Ascending aorta (tissue), 2 donors: ENCODE results near the gene DRC1. TPM values are rescaled to one million over a fixed set of nuclear protein-coding genes. Genes with fewer than 3 reads are reported as not detected.

Source experiments
- DNase-seq, 2 donors: peaks; one replicate each; pipeline ENCODE4 v3.0.0-alpha.2; 2019; ENCODE audit warnings: low spot score in 2 of 2
- H3K27ac ChIP-seq, 2 donors: fragments of 200-600 bp; sonication (generic); one replicate each; pipeline ENCODE4 v1.5.1; 2016 to 2017; ENCODE audit warnings: mild to moderate bottlenecking in 1 of 2
- H3K27me3 ChIP-seq: fragments of 200-600 bp; sonication (generic); one replicate; pipeline ENCODE4 v1.5.1; 2017
- H3K36me3 ChIP-seq, 2 donors: fragments of 200-600 bp; sonication (generic); one replicate each; pipeline ENCODE4 v1.5.1; 2016
- H3K4me1 ChIP-seq, 2 donors: fragments of 200-600 bp; sonication (generic); one replicate each; pipeline ENCODE4 v1.5.1; 2016 to 2017; ENCODE audit warnings: mild to moderate bottlenecking in 1 of 2
- H3K4me3 ChIP-seq, 2 donors: fragments of 200-600 bp; sonication (generic); one replicate each; pipeline ENCODE4 v1.5.1; 2016 to 2017; ENCODE audit warnings: mild to moderate bottlenecking in 1 of 2
- H3K9me3 ChIP-seq, 2 donors: fragments of 200-600 bp; sonication (generic); one replicate each; pipeline ENCODE4 v1.5.1; 2016
- intact Hi-C: fragments of 100-400 bp; cut with DNase I; formaldehyde crosslinking; loops from one replicate; pipeline ENCODE4 v1.15.1; 2023
- total RNA-seq: library from RNA; depleted of rRNA; stranded (reverse); fragments of >200 nt; gene quantifications from one replicate; pipeline ENCODE4 v1.1.0, GENCODE V29; 2016
- TF ChIP-seq, protein P1 (sequence below), 3 experiments: fragments of 200-600 bp in 2 of 3; fragments of 450-650 bp in 1 of 3; sonication (generic) in 2 of 3; IDR thresholded peaks; one replicate each; pipeline ENCODE4 v1.5.1; 2016 to 2019; ENCODE audit warnings: antibody characterized with exemption in 3 of 3, mild to moderate bottlenecking in 1 of 3, moderate library complexity in 1 of 3

Gene DRC1
- total RNA-seq, 1 donor from 2014 or later: not detected

DNA sequence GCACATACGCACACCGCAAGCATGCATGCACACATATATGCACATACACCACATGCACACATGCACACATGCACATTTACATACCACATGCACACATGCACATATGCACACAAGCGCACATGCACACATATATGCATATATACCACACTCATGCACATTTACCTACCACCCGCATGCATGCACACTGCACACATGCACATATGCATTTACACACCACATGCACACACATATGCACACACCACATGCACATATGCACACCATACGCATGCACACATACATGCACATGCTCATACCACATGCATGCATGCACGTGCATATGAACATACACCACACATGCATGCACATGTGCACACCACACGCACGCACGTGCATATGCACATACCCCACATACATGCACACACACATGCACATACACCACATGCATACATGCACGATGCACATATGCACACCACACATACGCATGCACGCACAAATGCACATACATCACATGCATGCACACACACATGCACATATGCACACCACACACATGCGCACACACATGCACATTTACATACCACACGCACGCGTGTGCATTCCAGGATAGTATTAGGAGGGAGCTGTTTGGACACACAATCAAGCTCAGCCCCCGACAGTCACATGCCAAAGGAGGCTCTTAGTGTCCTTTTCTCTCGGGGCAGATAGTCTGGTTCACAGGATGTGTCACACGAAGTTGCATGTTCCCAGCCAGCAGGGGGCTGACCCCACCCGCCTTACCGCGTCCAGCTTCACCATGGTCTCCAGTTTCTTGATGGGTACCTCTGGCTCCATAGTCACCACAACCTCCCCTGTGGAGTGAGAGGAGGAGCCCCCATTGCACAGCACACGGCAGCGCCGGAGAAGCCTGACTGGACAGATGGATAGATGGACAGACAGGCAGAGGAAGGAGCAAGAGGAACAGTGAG, 70.3 kb downstream of the DRC1 start:
- TF ChIP-seq, protein P1, sequence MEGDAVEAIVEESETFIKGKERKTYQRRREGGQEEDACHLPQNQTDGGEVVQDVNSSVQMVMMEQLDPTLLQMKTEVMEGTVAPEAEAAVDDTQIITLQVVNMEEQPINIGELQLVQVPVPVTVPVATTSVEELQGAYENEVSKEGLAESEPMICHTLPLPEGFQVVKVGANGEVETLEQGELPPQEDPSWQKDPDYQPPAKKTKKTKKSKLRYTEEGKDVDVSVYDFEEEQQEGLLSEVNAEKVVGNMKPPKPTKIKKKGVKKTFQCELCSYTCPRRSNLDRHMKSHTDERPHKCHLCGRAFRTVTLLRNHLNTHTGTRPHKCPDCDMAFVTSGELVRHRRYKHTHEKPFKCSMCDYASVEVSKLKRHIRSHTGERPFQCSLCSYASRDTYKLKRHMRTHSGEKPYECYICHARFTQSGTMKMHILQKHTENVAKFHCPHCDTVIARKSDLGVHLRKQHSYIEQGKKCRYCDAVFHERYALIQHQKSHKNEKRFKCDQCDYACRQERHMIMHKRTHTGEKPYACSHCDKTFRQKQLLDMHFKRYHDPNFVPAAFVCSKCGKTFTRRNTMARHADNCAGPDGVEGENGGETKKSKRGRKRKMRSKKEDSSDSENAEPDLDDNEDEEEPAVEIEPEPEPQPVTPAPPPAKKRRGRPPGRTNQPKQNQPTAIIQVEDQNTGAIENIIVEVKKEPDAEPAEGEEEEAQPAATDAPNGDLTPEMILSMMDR (IDR thresholded peaks at IDR 0.05): no peak
- H3K27ac ChIP-seq: no peak overlapping the region
- H3K27me3 ChIP-seq: no peaks in the 10 kb centered on the region
- peaks cover 3% of the 10 kb centered on the region in 2 donors for H3K9me3 ChIP-seq
- no peaks in the 10 kb centered on the region for H3K4me1 ChIP-seq
- intact Hi-C loops: no loop called here
- no peak for DNase-seq
- H3K4me3 ChIP-seq: no peak overlapping the region
- no peaks in the 10 kb centered on the region for H3K36me3 ChIP-seq

DNA sequence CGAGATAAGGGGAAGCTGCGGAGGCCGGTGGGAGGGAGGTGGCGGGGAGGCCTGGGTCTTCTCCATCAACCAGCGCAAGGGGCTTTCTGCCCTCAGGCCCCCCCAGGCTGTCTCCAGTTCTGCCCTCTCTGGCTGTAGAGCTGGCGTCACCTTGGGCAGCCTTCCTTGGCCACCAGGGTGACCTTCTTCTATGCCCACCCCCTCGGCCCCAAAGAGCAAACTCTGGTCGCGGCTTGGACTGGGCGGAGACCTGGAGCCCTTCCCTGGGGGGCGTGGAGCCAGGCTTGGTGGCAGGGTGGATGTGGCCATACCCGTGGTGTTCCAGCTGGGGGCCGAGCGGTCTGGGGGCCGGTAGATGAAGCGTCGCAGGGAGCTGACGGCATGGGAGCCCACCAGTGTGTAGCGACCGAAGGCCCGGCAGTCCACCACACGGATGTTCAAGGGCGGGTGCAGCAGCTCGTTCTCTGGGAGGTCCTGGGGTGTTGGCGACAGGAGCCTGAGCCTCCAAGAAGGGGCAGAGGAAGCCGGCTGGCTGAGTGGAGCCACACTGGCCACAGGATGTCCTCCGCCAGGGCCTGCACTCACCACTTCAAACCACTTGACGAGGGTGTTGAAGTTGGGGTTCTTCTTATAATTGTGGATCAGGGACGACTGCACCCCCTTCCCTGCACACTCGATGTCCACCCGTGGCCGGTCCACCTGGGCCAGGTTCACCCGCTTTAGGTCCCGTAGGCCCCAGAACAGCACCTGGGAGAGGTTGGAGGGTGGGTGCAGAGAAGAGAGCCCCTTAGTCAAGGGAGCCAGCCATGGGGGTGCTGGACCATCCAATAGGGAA, 71.3 kb downstream of the DRC1 start:
- DNase-seq: no peak
- intact Hi-C loops: no loop called here
- Histone ChIP-seq H3K27ac (no peak overlapping the region), H3K9me3 (peaks cover 3% of the 10 kb centered on the region in 2 donors), H3K4me1 (no peaks in the 10 kb centered on the region), H3K36me3 (no peaks in the 10 kb centered on the region), H3K27me3 (no peaks in the 10 kb centered on the region), H3K4me3 (no peak overlapping the region)
- TF ChIP-seq, protein P1 (IDR thresholded peaks at IDR 0.05): no peak

DNA sequence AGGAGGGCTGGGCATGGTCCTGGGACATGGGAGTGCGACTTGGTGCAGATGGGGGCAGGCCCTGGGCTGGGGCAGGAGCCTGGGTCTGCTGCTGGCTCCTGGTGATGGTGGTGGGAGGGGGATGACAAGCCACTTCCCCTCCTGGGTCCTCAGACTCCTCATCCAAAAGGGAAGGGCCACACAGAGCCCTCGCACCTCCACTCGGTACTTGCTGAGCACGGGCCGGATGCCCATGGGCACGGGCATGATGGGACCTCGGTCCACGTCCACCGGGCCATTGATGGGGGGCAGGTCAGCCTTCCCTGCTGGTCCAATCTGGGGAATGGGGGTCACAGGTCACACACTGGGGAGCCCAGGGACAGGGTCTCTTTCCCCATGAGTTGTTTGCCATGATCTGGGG, 72.1 kb downstream of the DRC1 start:
- H3K9me3 ChIP-seq: peaks cover 3% of the 10 kb centered on the region in 2 donors
- H3K4me1 ChIP-seq: no peaks in the 10 kb centered on the region
- TF ChIP-seq, protein P1 (IDR thresholded peaks at IDR 0.05): no peak
- intact Hi-C loops: no loop called here
- DNase-seq: no peak
- H3K36me3 ChIP-seq: no peaks in the 10 kb centered on the region
- no peak overlapping the region for H3K27ac ChIP-seq
- no peak overlapping the region for H3K4me3 ChIP-seq
- no peaks in the 10 kb centered on the region for H3K27me3 ChIP-seq

DNA sequence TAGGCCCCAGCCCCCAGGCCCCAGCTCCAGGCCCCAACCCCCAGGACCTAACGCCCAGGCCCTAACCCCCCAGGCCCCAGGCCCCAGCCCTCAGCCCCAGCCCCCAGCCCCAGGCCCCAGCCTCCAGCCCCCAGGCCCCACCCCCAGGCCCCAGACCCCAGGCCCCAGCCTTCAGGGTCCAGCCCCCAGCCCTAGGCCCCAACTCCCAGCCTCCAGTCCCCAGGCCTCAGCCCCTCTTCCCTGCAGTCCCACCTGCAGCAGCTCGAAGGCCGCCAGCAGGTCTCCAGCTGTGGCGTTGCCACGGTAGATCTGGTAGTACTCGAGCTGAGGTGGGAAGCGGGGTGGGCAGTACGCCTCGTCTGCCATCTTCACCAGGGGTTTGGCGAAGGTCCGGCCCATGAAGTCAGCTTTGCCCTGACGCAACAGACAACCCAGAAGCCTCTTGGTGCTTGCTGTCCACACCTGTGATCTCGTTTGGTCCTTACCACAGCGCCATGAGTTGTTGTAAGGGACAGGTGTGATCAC, 72.6 kb downstream of the DRC1 start:
- Histone ChIP-seq H3K27me3 (no peaks in the 10 kb centered on the region), H3K9me3 (peaks cover under 1% of the 10 kb centered on the region in 2 donors), H3K4me1 (no peaks in the 10 kb centered on the region), H3K27ac (no peak overlapping the region), H3K4me3 (no peak overlapping the region), H3K36me3 (no peaks in the 10 kb centered on the region)
- no peak for DNase-seq
- TF ChIP-seq, protein P1 (IDR thresholded peaks at IDR 0.05): no peak
- intact Hi-C loops: no loop called here

DNA sequence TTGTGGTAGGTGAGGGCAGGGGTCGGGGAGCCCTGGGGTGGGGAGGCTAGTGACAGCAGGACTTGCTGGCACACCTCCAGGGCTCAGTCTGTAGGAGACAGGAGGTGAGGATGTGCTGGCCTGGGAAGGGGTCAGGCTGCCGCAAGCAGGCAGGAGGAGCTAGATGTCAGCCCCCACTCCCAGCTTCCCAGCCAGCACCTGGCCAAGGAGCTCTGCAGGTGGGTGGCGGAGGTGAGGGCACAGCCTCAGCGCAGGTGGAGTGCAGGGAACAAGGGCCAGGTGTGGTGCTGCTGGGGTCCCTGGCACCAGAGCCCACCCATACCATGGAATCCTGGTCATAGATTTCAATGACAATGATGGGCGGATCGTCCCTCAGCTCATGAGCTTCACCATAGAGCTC, 73.3 kb downstream of the DRC1 start:
- H3K9me3 ChIP-seq: no peaks in the 10 kb centered on the region
- H3K36me3 ChIP-seq: no peaks in the 10 kb centered on the region
- no peak overlapping the region for H3K27ac ChIP-seq
- H3K4me1 ChIP-seq: no peaks in the 10 kb centered on the region
- intact Hi-C loops: no loop called here
- no peak overlapping the region for H3K4me3 ChIP-seq
- DNase-seq: no peak
- TF ChIP-seq, protein P1 (IDR thresholded peaks at IDR 0.05): no peak
- H3K27me3 ChIP-seq: no peaks in the 10 kb centered on the region
